ENCODE measurements around the gene ACO2. TPM values are rescaled to one million over a fixed set of nuclear protein-coding genes. Genes with fewer than 3 reads are reported as not detected.

ACO2 gene
- total and polyA plus RNA-seq, 2 of the 13 experiments (the other 11 are each of a cell fraction or from before 2014, with no cell fraction given), result 19.2 to 45.6 TPM

- ATAC-seq, result no peak
- no TSS peak for BruUV-seq (replicated peaks)
- H3K36me3 ChIP-seq (replicated peaks in 1 of 2; ENCODE audit: control insufficient read depth in 1 of 2, insufficient read depth in 2 of 2, low read length in 2 of 2), result no peaks in the 10 kb centered on the region
- FAIRE-seq, result no peak
- peak overlapping the region in 2 of 3 experiments; percentile 34 to 64; a peak in 4 of 6 replicates for H3K4me3 ChIP-seq (replicated peaks in 1 of 3; ENCODE audit: insufficient read depth in 1 of 3, low read depth in 2 of 3, low read length in 3 of 3)
- peaks cover 77% of the 10 kb centered on the region for H3K4me1 ChIP-seq (ENCODE audit: insufficient read depth, low read length)
- H4K20me1 ChIP-seq (ENCODE audit: insufficient read depth, low read length), result no peaks in the 10 kb centered on the region
- ChIA-PET CTCF (ENCODE audit: low intra/inter-chr PET ratio, low total read pairs) (no interaction called here), POLR2A (interaction anchor here (0.9 to 4.5 kb wide), 10 partner anchors 10 to 170 kb away, joined by 3 to 35 read pairs (median 6); partner anchors contain the start of genes CSDC2, DESI1, PMM1 and TOB2)
- H3K4me2 ChIP-seq (ENCODE audit: low read depth, low read length), result peak overlapping the region; percentile 91
- intact Hi-C loops (cut with micrococcal nuclease; ENCODE audit: unreplicated experiment) (no loop called here), in situ Hi-C loops (cut with HindIII; ENCODE audit: extremely low pct_ligation_motif_present, low pct_unique_long_range_greater_than_20kb) (no loop called here)
- peak overlapping the region; percentile 61 for H3K9ac ChIP-seq (ENCODE audit: insufficient read depth, low read depth, low read length)
- peak overlapping the region; percentile 97 for H3K27ac ChIP-seq (ENCODE audit: extremely low read length, insufficient read depth, low read length)
- WGBS (ENCODE audit: low lambda C conversion rate), result 20% methylated on average over 12 of the region's 12 CpGs
- no peaks in the 10 kb centered on the region for H3K9me3 ChIP-seq (ENCODE audit: low read length)
- H3K79me2 ChIP-seq (ENCODE audit: insufficient read depth, low read length), result no peaks in the 10 kb centered on the region
- DNase-seq (ENCODE audit: low spot score), result no peak
- no peak overlapping the region for H2AFZ ChIP-seq (ENCODE audit: low read length)
- H3K27me3 ChIP-seq (ENCODE audit: control insufficient read depth in 1 of 2, insufficient read depth in 2 of 2, low read length in 2 of 2), result no peaks in the 10 kb centered on the region
- TF ChIP-seq ZNF513 (CRISPR knock-in tag; conservative IDR thresholded peaks at IDR 0.05), result no peak
- TF ChIP-seq ZNF281 (CRISPR knock-in tag; IDR thresholded peaks at IDR 0.05; ENCODE audit: borderline replicate concordance), result peak; percentile 49; the same call in 1 of the 2 replicates
- TF ChIP-seq ZNF766 (CRISPR knock-in tag; IDR thresholded peaks at IDR 0.05; ENCODE audit: borderline replicate concordance), result no peak
- TF ChIP-seq ZNF264 (CRISPR knock-in tag; IDR thresholded peaks at IDR 0.05), result no peak
- TF ChIP-seq TGIF2 (CRISPR knock-in tag; IDR thresholded peaks at IDR 0.05), result no peak
- no peak for TF ChIP-seq LRRFIP1 (CRISPR knock-in tag; conservative IDR thresholded peaks at IDR 0.05)
- TF ChIP-seq HDAC1 (CRISPR knock-in tag; IDR thresholded peaks at IDR 0.05), result no peak
- no peak for TF ChIP-seq RNF2 (conservative IDR thresholded peaks at IDR 0.05; ENCODE audit: low read depth)
- TF ChIP-seq ZNF468 (CRISPR knock-in tag; IDR thresholded peaks at IDR 0.05), result no peak
- no peak for TF ChIP-seq ZNF660 (CRISPR knock-in tag; IDR thresholded peaks at IDR 0.05; ENCODE audit: borderline replicate concordance, low read depth)
- no peak for TF ChIP-seq ZNF20 (CRISPR knock-in tag; IDR thresholded peaks at IDR 0.05)
- TF ChIP-seq LCORL (IDR thresholded peaks at IDR 0.05), result no peak
- TF ChIP-seq LCORL (CRISPR knock-in tag; IDR thresholded peaks at IDR 0.05), result peak; percentile 34; the same call in 1 of the 2 replicates
- no peak for TF ChIP-seq STAT5B (CRISPR knock-in tag; IDR thresholded peaks at IDR 0.05)
- TF ChIP-seq TMF1 (CRISPR knock-in tag; IDR thresholded peaks at IDR 0.05; ENCODE audit: low read depth), result no peak
- TF ChIP-seq ZNF781 (CRISPR knock-in tag; IDR thresholded peaks at IDR 0.05; ENCODE audit: borderline replicate concordance, not compliant biosample characterization), result no peak
- TF ChIP-seq LBX2 (CRISPR knock-in tag; IDR thresholded peaks at IDR 0.05; ENCODE audit: borderline replicate concordance), result no peak
- TF ChIP-seq TBL1XR1 (IDR thresholded peaks at IDR 0.05; ENCODE audit: borderline replicate concordance, low read length, partially characterized antibody), result no peak
Observed at GRCh38 chr22:41550952-41551491, 82.1 kb downstream of the ACO2 start.

Data from HepG2 (cell line).